Activated effector memory CD4-positive, alpha-beta T cell treated with anti-CD3 and anti-CD28 coated beads, Interleukin-2, amount 50 U/mL, for 16 hours (primary cell): ENCODE measurements around the gene AK3.

Source experiments
- DNase-seq: peaks from one replicate; pipeline ENCODE4 v3.0.0-alpha.2; 2020

The AK3 gene

DNA sequence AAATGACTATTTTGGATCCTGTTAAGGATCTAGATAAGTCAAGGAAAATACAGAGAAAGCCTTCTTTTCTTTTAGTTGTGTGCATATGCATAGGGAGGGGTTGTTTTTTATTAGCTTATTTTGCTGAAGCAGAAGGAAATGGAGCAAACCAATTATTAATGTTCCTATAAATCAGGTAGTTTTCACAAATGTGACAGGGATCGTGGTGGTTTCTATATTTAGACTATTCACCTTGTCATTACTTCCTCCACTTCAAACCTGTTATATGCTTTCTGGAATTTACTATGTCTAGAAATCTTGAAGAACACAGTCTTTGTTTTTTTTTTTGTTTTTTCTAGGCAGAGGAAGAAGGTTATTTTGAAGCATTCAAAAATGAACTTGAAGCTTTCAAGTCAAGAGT lies 39.5 kb downstream of the AK3 start:
- DNase-seq = no peak

DNA sequence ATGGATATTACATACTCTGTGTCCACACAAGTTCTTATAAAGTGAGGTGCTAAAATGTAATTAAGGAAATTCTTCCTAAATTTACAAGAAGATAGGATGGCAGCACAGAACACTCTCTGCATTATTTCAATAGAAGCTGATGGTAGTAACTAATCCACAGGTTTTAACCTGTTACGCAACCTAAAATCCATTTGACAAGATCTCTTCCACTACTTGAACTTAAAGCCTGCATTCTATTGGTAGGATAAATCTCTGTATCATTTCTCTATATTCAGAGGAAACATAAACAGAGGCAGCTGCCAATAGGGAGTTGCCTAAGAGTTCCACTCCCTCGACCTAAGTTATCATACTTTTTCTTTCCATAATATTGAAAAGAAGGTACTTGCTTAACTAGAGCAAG lies 40.1 kb downstream of the AK3 start:
- DNase-seq = no peak

DNA sequence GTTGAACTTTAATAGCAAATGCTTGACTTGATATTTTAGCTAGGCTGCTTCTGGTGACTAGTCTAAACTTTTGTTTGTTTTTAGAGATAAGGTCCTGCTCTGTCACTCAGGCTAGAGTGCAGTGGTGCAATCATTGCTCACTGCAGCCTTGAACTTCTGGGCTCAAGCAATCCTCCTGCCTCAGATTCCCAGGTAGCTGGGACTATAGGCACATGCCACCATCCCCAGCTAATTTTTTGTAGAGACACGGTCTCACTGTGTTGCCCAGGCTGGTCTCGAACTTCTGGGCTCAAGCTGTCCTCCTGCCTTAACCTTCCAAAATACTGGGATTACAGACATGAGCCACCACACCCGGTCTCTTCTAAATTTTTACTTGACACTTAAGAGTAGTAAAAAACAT lies 40.9 kb downstream of the AK3 start:
- DNase-seq = no peak

DNA sequence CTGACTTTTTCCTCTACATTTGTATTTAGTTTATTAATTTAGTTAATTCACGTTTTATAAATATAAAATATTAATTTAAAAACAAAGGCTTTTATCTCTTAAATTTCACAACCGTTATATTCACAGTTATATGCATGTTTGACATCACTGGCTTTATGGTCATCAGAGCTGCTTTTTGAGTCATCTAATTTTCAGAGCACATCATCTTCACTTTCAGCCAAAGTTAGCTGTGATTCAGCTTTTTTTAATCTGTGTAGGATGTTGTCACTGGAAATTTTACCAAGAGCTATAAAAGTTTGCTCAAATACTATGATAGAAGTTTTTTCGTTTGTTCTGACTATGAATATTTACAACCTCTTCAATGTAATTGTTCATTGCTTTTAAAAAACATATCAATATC lies 49.2 kb downstream of the AK3 start:
- DNase-seq = no peak

DNA sequence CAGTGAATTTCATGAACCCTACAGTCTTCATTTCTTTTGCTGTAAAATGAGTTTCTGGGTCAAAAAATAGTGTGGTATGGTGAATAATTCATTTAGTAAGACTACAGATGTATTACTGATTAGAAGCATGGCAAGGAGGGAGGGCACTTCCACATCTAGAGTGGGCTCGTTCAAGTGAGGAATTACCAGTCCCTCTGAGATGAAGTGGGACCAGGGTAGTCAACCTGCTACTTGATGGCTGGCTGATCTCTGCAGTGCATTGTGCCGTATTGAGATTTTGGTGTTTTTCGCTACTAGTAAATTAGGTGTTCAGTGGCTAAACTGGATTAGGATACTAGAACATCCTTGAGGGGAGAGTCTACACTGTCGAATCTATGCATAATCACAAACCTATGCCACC lies 50.9 kb downstream of the AK3 start:
- no peak for DNase-seq

DNA sequence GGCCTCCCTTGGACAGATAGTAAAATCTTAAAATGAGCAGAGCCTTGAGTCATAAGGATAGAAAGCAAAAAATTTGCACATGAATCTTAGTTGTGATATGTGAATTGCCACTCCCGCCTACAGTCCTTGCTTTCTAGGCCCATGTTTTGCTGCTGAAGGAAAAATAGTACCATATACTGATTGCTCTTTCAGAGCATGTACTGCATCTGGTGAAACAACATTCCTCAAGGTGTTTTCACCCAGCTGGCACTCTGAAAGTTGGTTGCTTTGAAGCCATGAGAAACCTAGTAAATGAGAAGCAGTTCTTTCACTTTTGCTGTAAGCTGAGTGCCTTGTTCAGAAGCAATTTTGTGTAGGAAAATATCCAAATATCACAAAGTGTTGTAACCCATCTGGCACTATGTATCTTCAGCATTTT lies 51.3 kb downstream of the AK3 start:
- DNase-seq = no peak

DNA sequence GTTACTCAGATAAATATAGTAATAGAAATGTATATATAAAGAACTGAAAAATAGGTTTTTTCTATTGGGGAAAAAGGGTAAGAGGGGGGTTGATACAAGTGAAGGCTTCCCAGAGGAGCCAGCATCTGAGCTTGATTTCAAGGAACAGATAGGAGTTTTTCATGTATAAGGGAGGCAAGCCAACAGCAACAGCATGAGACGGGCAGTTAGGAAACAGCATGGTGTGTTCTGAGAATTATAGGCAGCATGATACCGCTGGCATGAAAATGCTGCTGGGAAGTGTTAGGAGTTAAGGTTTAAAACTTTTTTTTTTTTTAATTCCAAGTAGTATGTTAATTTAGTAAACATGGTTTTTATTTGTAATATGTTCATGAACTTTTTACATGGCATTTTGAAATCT lies 52.0 kb downstream of the AK3 start:
- no peak for DNase-seq

DNA sequence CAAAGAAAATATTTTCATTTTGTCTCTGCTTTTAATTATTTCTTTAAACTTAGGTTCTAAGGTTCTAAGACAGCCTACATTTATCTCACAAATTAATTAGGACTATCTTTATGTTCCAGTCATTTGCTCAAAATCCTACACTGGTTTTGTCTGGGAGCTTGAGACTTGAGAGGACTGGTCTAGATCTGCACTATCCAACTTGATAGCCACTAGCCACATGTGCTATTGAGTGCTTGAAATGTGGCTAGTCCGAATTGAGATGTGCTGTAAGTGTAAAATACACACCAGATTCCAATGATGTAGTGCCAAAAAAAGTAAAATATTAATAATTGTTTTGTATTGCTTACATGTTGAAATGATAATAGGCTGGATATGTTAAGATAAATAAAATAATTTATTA lies 54.4 kb downstream of the AK3 start:
- no peak for DNase-seq

DNA sequence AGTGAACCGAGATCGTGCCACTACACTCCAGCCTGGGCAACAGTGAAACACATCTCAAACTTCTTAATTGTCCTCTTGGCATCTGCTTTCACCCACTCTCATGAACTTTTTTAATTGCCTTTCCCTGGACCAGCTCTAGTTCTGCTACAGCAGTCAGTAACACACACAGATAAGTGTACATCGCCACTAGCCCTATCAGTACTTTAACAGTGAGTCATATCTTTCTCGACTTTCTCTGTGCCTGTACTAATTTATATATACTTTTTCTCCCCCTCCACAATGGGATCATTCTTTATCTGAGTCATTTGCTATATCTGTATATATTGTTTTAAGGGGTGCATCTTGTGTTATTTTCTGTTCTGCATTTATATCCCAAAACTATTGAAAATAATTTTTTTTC lies 54.9 kb downstream of the AK3 start:
- DNase-seq = no peak

DNA sequence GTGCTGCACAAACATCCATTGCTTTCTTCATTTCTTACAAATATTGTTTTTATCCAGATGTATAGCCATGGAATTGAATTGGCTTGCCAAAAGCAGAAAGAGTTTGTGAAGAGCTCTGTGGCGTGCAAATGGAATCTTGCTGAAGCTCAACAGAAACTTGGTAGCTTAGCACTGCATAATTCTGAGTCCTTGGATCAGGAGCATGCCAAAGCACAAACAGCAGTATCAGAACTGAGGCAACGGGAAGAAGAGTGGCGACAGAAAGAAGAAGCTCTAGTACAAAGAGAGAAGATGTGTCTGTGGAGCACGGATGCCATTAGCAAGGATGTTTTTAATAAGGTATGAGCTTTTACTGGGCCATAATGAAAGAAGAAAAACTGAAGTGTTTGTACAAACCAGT lies 56.2 kb downstream of the AK3 start:
- DNase-seq = no peak

DNA sequence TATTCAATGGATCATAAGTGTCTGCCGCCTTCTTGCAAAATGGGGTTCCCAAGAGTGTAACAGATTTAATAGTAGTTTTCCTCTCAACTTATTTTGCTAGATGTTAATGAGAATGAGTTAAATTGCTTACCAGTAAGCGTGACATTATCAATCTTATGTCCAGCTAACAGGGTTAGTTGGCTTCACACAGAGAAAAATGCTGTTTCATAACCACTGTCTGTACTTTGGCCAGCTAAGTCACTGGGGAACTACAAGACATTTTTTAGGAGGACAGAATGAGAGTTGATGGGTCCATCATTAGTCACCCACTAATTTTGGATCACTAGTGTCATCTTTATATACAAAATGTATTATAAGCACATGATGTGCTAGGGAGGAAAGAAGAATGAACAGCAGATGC lies 60.3 kb downstream of the AK3 start:
- DNase-seq = no peak

DNA sequence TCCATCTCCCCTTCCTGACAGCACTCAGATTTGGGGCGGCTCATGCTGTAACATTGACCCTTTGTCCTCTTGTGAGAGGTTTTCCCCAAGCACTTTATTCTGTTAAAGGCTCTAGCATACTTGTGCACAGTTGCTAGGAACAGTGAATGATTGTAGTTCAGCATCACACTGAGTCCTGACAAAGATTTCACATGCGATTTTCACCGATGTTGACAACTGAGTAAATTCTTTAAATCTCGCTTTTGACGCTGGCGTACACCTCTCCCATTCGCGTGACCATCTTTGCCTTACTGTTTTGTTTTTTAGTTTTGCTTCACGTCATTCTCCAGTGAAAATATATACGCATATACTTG lies 60.9 kb downstream of the AK3 start:
- no peak for DNase-seq

DNA sequence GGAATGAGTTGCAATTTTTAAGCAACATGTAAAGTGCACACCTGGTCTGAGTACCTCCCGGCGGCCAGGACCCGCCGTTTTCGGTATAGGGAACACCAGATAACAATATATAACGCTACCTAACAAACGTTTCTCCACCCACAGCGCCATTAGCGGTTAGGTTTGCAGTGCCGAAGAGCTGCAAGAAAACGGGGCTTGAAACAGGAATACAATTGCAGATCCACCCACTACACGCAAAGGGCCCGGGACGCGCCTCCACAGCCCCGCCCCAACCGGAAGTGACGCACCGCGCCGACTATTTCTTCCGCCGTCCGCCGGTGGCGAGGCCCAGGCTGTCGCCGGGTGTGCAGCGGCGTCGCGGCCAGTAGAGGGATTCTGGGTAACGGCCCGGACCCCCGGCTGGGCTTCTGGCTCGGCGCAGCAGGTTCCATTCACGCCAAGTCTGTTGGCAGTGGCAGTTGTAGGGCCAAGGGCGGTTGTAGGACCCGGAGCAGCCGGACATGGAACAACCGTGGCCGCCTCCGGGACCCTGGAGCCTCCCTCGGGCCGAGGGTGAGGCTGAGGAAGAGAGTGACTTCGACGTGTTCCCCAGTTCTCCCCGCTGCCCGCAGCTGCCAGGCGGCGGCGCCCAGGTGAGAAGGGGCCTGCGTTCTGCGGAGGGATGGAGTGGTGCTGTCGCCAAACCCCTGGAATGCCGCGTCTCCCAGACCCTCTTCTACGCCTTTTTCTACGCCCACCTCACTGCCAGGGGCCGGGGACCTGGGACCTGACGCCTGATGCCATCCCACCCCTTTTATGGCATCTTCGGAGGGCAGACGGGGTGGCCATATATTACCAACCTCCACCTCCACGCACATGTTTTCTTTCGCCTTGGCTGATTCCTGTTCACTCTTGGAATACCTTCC lies 61.5 kb downstream of the AK3 start, which contains the start of gene CDC37L1:
Gene CDC37L1 (plus strand): TSS at position 302 of the 905 bp plus-strand sequence. CDS start 199 bp downstream, at position 501.
- peak; percentile 100 for DNase-seq

DNA sequence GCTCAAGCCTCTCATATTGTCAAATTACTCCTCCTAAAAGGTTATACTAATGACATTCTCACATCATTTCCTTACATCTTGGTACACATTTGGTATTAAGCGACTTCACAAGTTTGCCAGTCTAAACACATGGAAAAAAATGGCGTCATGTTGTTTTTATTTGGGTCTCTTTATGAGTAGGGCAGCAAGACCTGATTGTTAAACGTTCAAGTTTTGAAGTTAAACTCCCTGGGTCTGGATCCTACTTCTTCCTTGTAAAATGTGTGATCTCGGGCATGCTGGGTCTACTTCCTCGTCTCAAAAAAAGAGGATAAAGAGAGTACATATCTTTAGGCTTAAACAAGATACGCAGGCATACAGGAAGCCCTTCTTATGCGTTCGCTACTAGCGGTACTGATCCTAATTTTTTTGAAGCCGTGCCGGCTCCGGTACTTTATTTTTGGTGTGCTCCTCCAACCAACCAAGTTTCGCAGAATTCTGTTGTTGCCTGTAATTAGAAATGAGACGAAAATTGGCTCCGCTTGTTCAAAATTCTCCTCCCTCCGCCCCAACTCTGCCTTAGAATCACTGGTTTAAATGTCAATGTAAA lies 62.2 kb downstream of the AK3 start:
- no peak for DNase-seq

DNA sequence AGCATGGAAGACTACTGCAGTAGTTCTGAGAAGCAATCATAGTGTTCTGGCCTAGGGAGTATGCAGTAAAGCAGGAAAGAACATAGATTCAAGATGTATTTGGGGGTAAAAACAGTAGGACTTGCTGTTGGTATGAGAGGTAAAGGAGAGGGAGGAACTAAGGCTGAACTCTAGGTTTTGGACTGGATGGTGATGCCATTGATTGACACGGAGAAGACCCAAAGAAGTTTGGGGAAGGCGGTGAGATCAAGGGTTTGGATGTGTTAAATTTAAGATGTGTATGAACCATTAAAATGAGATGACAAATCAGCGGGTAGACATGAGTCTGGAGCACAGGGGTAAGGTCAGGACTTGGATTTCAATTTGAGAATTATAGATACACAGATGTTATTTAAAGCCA lies 63.6 kb downstream of the AK3 start:
- DNase-seq = no peak

DNA sequence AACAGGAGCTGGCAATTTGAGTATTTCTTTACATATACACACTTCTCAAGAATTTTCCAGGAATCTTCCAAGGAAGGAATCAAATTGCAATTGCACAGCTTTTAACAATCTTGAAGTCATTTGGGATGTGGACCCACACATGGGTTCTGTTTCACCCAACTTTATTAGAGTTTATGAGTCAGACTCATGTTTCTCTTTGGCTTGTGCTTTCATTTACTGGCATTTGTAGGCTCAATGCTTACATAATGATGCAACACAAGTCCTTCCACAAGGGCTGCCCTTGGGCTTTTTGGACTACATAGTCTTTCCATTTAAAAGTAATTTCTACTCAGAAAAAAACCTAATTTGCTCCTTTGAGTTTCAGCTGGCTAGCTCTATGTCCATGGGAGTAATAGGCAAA lies 66.2 kb downstream of the AK3 start:
- DNase-seq = no peak

DNA sequence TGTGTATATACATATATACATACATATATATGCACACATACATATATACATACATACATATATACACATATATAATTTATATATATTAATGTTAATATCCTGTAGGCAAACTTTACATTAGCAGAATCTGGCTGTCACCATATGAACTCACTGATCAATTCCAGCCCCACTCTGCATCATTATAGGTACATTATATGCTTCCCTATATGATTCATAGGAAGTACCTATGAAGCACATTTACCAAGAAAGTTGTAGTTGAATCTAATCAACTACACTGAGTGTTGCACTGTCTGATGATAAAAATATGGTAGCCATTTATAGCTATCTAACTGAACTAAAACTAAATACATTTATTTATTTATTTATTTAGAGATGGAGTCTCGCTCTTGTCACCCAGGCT lies 69.3 kb downstream of the AK3 start:
- no peak for DNase-seq

DNA sequence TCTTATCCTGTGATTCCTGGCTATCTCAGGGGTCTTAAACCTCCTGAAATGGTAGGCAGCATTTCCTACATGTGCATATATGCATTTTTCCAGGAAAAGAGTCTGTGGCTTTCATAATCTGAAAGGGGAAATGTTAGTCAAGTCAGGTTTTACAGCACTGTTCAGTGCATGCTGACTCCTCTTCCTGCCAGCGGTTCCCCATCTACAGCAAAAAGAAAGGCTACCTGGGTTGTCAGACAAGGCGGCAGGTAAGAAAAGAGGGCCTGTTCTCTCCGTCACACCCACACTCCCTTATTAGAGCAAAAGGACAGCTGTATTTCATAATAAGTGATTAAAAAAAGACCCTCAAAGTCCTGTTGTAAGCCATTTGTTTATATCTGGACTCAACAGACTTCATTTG lies 70.4 kb downstream of the AK3 start:
- no peak for DNase-seq

DNA sequence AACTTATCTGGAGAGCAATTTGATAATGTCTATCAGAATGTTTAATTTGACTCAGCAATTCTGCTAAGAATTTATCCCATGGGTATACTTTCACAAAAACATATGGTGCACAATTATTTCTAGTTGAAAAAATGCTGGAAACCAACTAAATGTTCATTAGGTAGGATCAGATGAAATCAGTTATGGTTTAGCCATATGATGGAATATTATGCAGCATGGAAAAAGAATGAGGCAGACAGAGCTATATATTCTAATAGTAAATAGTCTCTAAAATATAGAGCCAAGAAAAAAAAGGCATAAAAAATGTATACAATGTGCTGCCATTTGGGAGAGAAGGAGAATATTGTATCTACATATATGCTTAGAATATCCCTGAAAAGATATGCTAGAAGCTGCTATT lies 71.1 kb downstream of the AK3 start:
- DNase-seq = no peak

DNA sequence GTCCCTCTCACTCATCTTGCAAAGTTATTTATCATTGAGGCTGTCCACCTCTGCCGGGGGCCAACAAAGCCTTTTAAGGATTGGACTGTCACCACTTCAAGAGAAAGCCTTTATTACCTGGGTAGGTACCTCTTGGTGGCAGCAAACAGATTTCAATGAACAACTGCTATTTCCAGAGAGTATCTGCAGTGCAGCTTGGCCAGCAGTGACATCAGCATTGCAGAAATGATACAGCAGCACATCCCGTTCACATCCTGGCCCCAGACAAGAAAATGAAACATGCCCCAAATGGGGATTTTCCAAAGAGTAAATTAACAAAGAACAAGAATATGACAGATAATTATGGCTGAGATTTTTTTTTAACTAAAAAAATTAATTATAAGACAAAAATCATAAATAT lies 72.4 kb downstream of the AK3 start:
- no peak for DNase-seq

DNA sequence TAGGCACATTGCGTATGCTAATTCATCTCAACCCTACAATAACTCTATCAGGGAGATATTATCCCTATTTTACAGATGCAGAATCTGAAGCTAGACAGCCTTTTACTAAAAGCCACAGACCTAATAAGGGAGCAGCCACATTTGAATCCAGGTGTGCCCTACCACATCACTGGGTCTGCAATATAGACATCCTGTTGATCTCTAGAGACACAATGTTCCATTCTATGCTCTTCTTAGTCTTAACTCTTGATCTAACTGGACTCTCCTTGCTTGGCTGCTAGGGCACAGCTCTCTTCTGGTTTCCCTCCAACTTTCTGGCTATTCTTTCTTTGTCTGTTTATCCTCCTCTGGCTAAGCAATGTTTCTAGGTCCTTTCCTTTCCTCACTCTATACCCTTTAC lies 73.3 kb downstream of the AK3 start:
- DNase-seq = no peak

DNA sequence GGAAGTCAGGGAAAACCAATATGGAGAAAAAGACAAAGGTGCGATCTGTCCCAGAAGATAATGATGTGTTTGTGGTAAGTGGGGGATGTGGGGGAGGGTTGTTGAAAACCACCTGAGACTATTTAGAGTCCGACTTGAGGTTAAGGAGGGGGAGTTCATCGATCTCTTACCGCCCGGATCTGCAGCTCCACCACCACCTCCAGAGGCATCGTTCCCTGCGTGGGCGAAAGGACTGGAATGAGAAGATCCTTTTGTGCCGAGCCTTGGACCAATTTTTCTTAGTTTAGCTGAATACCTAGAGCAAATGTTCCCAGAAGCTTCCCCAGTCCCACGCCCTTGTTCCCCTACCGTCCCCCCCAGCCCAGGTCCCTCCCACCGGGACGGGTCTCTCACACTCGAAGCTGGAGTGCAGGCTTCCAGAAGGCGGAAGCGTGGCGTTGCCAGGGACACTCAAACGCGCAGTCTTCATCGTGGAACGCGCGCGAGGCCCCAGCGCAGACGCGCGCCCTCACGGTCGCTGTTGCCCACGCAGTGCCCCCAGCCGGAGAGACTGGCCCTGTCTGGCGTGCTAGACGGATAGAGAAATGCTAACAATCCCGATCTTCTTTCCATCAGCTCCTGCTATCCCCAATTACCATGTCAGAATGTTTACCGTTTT lies 74.8 kb downstream of the AK3 start, which contains the start of gene SPATA6L:
Gene SPATA6L (minus strand): TSS at position 439 of the 658 bp plus-strand sequence. CDS start 230 bp downstream, at position 209.
- DNase-seq = peak; percentile 79

DNA sequence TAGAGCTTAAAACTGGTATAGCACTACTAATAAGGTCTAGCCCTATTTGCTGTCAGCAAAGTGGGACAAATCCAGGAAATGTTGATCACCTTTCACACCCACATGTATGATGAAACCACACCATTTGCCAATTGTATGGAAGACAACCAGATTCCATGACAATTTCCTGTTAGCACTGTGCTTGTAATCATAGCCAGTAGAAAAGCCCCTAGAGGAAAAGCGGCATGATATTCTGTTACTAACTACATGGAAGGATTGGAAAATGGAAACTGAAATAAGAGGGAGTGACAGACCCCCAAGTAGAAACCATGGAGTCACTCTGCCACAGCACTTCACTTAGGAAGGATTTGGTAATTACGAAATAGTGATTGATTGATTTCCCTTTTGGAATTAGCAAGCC lies 75.6 kb downstream of the AK3 start:
- no peak for DNase-seq

DNA sequence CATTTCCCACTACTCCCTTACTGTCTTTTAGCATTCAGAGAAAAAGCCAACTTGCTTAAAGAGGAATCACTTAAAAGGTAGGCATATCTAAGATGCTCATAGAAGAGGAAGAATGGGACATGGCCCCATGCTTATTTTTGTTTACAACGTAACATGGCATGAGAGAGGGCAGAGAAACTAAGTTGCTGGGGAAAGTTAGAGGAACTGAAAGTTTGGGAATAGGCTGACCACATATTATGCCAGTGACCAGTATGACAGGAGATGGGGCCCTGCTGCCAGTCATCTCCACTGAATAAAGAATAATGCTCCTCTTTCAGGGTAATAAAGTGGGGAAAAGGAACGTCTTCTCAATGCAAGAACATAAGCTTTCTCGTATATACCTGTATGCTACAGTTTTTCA lies 77.0 kb downstream of the AK3 start:
- no peak for DNase-seq
